Uterus (tissue), 4 donors: ENCODE measurements around the gene UNC13A. TPM values are rescaled to one million over a fixed set of nuclear protein-coding genes. Genes with fewer than 3 reads are reported as not detected.

Experiments
- DNase-seq, 2 donors: peaks; one replicate each; pipeline ENCODE4 v3.0.0-alpha.2; 2019 to 2020
- H3K27ac ChIP-seq, 2 donors: fragments of 200-600 bp; sonication (generic); 1 replicate in 1 of 2; 2 replicates in 1 of 2; pipeline ENCODE4 v1.5.1; 2016 to 2018
- H3K27me3 ChIP-seq, 2 donors: fragments of 200-600 bp; sonication (generic); one replicate each; pipeline ENCODE4 v1.5.1; 2018 to 2019; ENCODE audit warnings: control low read depth in 1 of 2
- H3K36me3 ChIP-seq, 2 donors: fragments of 200-600 bp; sonication (generic); one replicate each; pipeline ENCODE4 v1.5.1; 2019; ENCODE audit warnings: control low read depth in 1 of 2
- H3K4me1 ChIP-seq, 2 donors: fragments of 200-600 bp; sonication (generic); one replicate each; pipeline ENCODE4 v1.5.1; 2018 to 2019; ENCODE audit warnings: control low read depth in 1 of 2
- H3K4me3 ChIP-seq, 2 donors: fragments of 200-600 bp; sonication (generic); 1 replicate in 1 of 2; 2 replicates in 1 of 2; pipeline ENCODE4 v1.5.1; 2018 to 2019; ENCODE audit warnings: mild to moderate bottlenecking in 1 of 2
- H3K9me3 ChIP-seq, 2 donors: fragments of 200-600 bp; sonication (generic); one replicate each; pipeline ENCODE4 v1.5.1; 2019; ENCODE audit warnings: control low read depth in 1 of 2
- CTCF ChIP-seq, 4 experiments: fragments of 200-600 bp in 2 of 4; fragments of 450-650 bp in 2 of 4; sonication (generic) in 2 of 4; IDR thresholded peaks; one replicate each; pipeline ENCODE4 v1.5.1; 2016 to 2019; ENCODE audit warnings: antibody characterized with exemption in 4 of 4, mild to moderate bottlenecking in 2 of 4, moderate library complexity in 1 of 4
- POLR2A ChIP-seq, 2 donors: fragments of 450-650 bp; IDR thresholded peaks; one replicate each; pipeline ENCODE4 v1.6.1; 2016; ENCODE audit warnings: antibody characterized with exemption in 2 of 2, mild to moderate bottlenecking in 1 of 2, moderate library complexity in 1 of 2
- intact Hi-C: fragments of 100-400 bp; cut with DNase I; formaldehyde crosslinking; loops from one replicate; pipeline ENCODE4 v1.15.1; 2023; ENCODE audit warnings: low total_unique reads
- total RNA-seq, 4 donors: library from RNA; depleted of rRNA in 3 of 4; stranded (reverse); fragments of >200 nt in 3 of 4; gene quantifications; one replicate each; pipeline versions ENCODE4 v1.1.0 to v1.2.4, GENCODE V29; 2014 to 2023
- donor health status: DM: yes; HTN: yes; CAD: no.

The UNC13A gene
- total RNA-seq, 4 donors from 2014 or later, result 0.21 to 0.35 (median 0.29) TPM; not detected in 1

GRCh38 chr19:17624314-17624991 is 63.7 kb downstream of the UNC13A start:
- no peak for DNase-seq
- H3K36me3 ChIP-seq, result no peaks in the 10 kb centered on the region
- H3K27me3 ChIP-seq, result no peaks in the 10 kb centered on the region
- intact Hi-C loops, result no loop called here
- TF ChIP-seq POLR2A (IDR thresholded peaks at IDR 0.05) (no peak), CTCF (IDR thresholded peaks at IDR 0.05) (no peak)
- H3K27ac ChIP-seq, result no peak overlapping the region
- H3K4me3 ChIP-seq, result no peak overlapping the region
- no peaks in the 10 kb centered on the region for H3K4me1 ChIP-seq
- H3K9me3 ChIP-seq, result peaks cover 0 to 6% of the 10 kb centered on the region in 2 donors

GRCh38 chr19:17623224-17623935 is 64.8 kb downstream of the UNC13A start:
- no peak for DNase-seq
- no peaks in the 10 kb centered on the region for H3K4me1 ChIP-seq
- TF ChIP-seq POLR2A (IDR thresholded peaks at IDR 0.05), result no peak

GRCh38 chr19:17620696-17621095 is 67.5 kb downstream of the UNC13A start:
- Histone ChIP-seq H3K4me1 (no peaks in the 10 kb centered on the region), H3K36me3 (no peaks in the 10 kb centered on the region), H3K27me3 (no peaks in the 10 kb centered on the region), H3K9me3 (peaks cover 0 to 6% of the 10 kb centered on the region in 2 donors), H3K27ac (no peak overlapping the region), H3K4me3 (no peak overlapping the region)
- no peak for DNase-seq
- intact Hi-C loops, result no loop called here
- TF ChIP-seq POLR2A (IDR thresholded peaks at IDR 0.05) (no peak), CTCF (IDR thresholded peaks at IDR 0.05) (no peak)

More at GRCh38 chr19:17623224-17623935, 64.8 kb downstream of the UNC13A start:
- Histone ChIP-seq H3K36me3 (no peaks in the 10 kb centered on the region), H3K4me3 (no peak overlapping the region), H3K27me3 (no peaks in the 10 kb centered on the region), H3K9me3 (peaks cover 0 to 6% of the 10 kb centered on the region in 2 donors), H3K27ac (no peak overlapping the region)
- intact Hi-C loops, result no loop called here

GRCh38 chr19:17618936-17619335 is 69.2 kb downstream of the UNC13A start:
- intact Hi-C loops, result no loop called here
- Histone ChIP-seq H3K9me3 (peaks cover 0 to 6% of the 10 kb centered on the region in 2 donors), H3K36me3 (no peaks in the 10 kb centered on the region), H3K27me3 (no peaks in the 10 kb centered on the region), H3K4me3 (no peak overlapping the region), H3K27ac (no peak overlapping the region), H3K4me1 (no peaks in the 10 kb centered on the region)
- no peak for DNase-seq
- no peak for TF ChIP-seq CTCF (IDR thresholded peaks at IDR 0.05)
- TF ChIP-seq POLR2A (IDR thresholded peaks at IDR 0.05), result no peak

- Histone ChIP-seq H3K9me3 (peaks cover 0 to 6% of the 10 kb centered on the region in 2 donors), H3K4me1 (no peaks in the 10 kb centered on the region), H3K27me3 (no peaks in the 10 kb centered on the region), H3K4me3 (no peak overlapping the region), H3K36me3 (no peaks in the 10 kb centered on the region), H3K27ac (no peak overlapping the region)
- TF ChIP-seq CTCF (IDR thresholded peaks at IDR 0.05), result no peak
- TF ChIP-seq POLR2A (IDR thresholded peaks at IDR 0.05), result no peak
- no peak for DNase-seq
- intact Hi-C loops, result no loop called here
Measured at GRCh38 chr19:17618281-17618903, 69.8 kb downstream of the UNC13A start.
